Measurements from ENCODE around the gene FZD2. TPM values are rescaled to one million over a fixed set of nuclear protein-coding genes. Genes with fewer than 3 reads are reported as not detected.
"Not testable (repeated sequence)": the region's sequence is repeated elsewhere in the genome, so short reads cannot be mapped to it uniquely, and the experiment has no call there.

The FZD2 gene
- total RNA-seq, 4 donors from 2014 or later = 0.54 to 2.1 TPM; not detected in 2

DNA sequence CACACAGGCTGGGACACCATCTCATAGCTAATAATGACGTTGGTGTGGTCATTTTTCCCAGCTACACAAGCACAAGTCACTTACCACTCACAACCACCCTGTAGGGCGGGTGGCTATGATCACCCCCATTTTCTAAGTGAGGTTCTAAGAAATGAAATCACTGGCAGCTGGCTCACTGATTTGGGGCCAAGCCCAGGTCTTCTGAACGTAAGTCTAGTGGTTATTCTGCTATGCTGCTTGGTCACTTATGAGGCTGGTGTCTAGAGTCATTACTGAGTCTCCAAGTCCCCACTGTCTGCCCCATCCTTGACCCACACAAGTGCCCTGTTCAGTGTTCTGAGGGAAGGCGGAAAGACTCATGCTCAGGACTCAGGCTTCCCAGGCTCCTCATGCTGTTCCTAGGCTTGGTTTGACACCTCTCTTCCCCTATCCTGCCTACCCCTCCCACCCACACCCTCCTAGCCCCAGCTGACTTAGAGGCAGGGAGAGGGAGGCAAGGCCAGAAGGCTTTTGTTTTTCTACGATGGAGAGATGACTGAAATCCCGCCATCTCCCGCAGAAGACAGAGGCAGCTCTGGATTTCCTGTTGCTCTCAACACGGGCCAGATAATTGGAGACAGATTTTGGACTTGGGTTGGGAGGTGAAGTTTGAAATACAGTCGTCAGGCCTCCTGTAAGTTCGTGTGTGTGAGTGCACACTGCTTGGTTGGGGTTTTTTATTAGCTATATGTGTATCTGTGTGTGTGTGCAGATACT is 32.2 kb downstream of the FZD2 start:
- DNase-seq = no peak
- TF ChIP-seq POLR2A (IDR thresholded peaks at IDR 0.05) (no peak), CTCF (IDR thresholded peaks at IDR 0.05) (no peak)
- H3K9me3 ChIP-seq = no peaks in the 10 kb centered on the region

GRCh38 chr17:44590072-44590462 is 32.8 kb downstream of the FZD2 start:
- H3K27ac ChIP-seq, H3K9me3 ChIP-seq, DNase-seq, H3K4me1 ChIP-seq, H3K27me3 ChIP-seq, H3K4me3 ChIP-seq, H3K36me3 ChIP-seq: not testable (repeated sequence)

More for the DNA sequence above, 32.2 kb downstream of the FZD2 start:
- H3K27ac ChIP-seq = no peak overlapping the region
- no peaks in the 10 kb centered on the region for H3K4me1 ChIP-seq
- H3K4me3 ChIP-seq = no peak overlapping the region
- H3K27me3 ChIP-seq = no peaks in the 10 kb centered on the region
- H3K36me3 ChIP-seq = no peaks in the 10 kb centered on the region

DNA sequence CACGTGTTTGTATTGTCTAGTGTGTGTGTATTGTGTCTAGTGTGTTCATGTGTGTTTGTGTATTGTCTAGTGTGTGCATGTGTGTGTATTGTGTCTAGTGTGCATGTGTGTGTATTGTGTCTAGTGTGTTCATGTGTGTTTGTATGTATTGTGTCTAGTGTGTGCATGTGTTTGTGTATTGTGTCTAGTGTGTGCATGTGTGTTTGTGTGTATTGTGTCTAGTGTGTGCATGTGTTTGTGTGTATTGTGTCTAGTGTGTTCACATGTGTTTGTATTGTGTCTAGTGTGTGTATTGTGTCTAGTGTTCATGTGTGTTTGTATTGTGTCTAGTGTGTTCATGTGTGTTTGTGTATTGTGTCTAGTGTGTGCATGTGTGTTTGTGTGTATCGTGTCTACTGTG is 33.5 kb downstream of the FZD2 start:
- not testable (repeated sequence) for H3K27ac ChIP-seq, H3K4me3 ChIP-seq, H3K9me3 ChIP-seq, H3K4me1 ChIP-seq, H3K36me3 ChIP-seq, DNase-seq, H3K27me3 ChIP-seq

GRCh38 chr17:44591206-44591605 is 33.9 kb downstream of the FZD2 start:
- no peak overlapping the region for H3K27ac ChIP-seq
- no peaks in the 10 kb centered on the region for H3K36me3 ChIP-seq
- H3K27me3 ChIP-seq = no peaks in the 10 kb centered on the region
- no peak for DNase-seq
- H3K4me3 ChIP-seq = no peak overlapping the region
- H3K9me3 ChIP-seq = no peaks in the 10 kb centered on the region
- TF ChIP-seq CTCF (IDR thresholded peaks at IDR 0.05) (no peak), POLR2A (IDR thresholded peaks at IDR 0.05) (no peak)
- H3K4me1 ChIP-seq = no peaks in the 10 kb centered on the region

DNA sequence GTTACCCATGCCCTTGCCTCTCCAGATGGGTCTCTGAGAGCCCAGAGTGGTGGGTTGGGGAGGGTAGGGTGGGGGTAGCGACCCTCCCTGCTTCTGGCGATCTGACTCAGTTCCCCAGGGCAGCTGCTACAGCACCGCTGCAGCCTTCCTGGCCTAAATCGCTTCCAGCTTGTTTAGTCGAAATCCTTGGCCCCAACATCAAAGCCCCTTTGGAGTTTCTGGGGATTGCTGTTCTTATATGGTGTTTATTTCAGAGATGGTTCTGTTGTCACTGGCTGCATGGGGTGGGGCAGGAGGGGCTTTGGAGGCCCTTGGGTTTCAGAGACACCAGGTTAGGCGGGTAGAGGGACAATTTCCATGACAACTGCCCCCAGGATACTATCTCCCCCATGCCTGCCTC is 35.9 kb downstream of the FZD2 start:
- DNase-seq = no peak
- Histone ChIP-seq H3K9me3 (no peaks in the 10 kb centered on the region), H3K36me3 (no peaks in the 10 kb centered on the region), H3K4me3 (no peak overlapping the region), H3K27ac (no peak overlapping the region), H3K4me1 (no peaks in the 10 kb centered on the region), H3K27me3 (no peaks in the 10 kb centered on the region)
- TF ChIP-seq CTCF (IDR thresholded peaks at IDR 0.05) = no peak
- TF ChIP-seq POLR2A (IDR thresholded peaks at IDR 0.05) = no peak

DNA sequence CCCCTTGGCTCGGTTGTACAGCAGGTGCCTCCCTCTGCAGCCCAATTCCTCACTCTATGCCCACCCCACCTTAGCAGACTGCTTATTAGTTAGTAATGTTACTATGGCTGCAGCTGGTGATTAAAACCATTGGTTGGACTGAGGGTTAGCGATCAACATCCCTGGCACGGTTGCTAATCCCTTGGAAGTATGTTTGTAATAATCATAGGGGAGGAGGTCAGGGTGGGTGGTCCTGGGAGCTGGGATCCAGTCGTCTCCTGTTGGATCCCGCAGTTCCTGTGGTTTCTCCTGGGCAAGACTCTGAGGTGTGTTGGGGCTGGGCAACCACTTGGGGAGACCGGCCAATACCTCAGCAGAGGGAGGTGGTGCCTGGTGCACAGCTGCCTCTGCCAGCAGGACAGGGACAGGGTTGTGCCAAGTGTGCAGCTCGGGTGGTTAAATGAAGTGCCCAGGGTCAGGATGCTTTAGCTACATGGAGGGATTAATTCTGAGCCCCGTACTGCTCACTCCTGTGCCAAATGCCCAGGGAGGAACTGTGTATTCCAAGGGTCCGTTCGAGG is 38.0 kb downstream of the FZD2 start:
- Histone ChIP-seq H3K27me3 (no peaks in the 10 kb centered on the region), H3K9me3 (no peaks in the 10 kb centered on the region), H3K36me3 (no peaks in the 10 kb centered on the region), H3K27ac (no peak overlapping the region), H3K4me1 (no peaks in the 10 kb centered on the region), H3K4me3 (no peak overlapping the region)
- no peak for TF ChIP-seq CTCF (IDR thresholded peaks at IDR 0.05)
- TF ChIP-seq POLR2A (IDR thresholded peaks at IDR 0.05) = no peak
- no peak for DNase-seq

All from Peyer's patch (tissue), 4 donors.